CD4-positive, alpha-beta T cell treated with Interferon gamma for 1 hour (primary cell): ENCODE measurements around the gene USP34.
"Not testable (repeated sequence)": the region's sequence is repeated elsewhere in the genome, so short reads cannot be mapped to it uniquely, and the experiment has no call there.

Source experiments
- DNase-seq: peaks from one replicate; pipeline ENCODE4 v3.0.0-alpha.2; 2020

USP34 gene

DNA sequence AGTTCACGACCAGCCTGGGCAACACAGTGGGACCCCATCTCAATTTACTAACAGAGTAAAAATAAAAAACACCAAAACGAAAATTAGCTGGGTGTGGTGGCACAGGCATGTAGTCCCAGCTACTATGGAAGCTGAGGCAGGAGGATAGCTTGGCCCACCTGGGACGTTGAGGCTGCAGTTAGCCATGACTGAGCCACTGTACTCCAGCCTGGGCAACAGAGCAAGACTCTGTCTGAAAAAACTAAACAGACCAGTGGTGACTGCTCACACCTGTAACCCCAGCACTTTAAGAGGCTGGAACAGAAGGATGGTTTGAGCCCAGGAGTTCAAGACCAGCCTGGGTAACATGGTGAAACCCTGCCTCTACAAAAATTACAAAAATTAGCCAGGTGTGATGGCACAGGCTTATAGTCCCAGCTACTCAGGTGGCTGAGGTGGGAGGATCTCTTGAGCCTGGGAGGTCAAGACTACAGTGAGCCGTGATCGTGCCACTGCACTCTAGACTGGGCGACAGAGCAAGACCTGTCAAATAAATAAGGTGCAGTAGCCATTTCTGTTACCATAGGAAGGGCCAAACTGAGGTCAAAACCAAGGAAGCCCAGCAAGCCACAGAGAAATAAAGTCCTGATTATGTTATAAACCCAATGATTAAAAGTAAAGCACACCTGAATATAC lies 14.0 kb downstream of the USP34 start:
- no peak for DNase-seq

DNA sequence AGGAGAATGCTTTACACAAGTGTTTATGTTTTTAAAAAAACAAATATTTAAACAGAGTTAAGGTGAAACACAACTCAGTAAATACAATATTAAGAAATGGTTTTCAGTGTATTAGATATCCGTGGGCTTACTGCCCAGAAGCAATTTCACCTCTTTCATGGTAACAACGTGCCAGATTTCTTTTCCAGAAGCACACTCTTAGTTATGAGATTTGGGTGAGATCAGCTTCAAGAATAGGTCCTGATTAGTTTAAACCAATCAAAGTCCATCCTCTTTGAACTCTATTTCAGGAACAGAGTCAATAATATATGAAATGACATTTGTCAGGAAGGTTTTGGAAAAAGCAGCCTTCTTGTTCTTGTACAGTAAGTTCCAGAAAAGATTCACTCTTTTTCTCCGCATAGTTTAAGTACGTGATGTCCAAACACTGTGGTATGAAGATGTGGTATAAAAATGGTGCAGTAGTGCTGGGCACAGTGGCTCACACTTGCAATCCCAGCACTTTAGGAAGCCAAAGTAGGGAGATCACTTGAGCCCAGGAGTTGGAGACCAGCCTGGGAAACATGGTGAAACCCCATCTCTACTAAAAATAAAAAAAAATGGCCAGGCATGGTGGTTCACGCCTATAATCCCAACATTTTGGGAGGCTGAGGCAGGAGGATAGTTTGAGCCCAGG lies 14.7 kb downstream of the USP34 start:
- DNase-seq: no peak

DNA sequence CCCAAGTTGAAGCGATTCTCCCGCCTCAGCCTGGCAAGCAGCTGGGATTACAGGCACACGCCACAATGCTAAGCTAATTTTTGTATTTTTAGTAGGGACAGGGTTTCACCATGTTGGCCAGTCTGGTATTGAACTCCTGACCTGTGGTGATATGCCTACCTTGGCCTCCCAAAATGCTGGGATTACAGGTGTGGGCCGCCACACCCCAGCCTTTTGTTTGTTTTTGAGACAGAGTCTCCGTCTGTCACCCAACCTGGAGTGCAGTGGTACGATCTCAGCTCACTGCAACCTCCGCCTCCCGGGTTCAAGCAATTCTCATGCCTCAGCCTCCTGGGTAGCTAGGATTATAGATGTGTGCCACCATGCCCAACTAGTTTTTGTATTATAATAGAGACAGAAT lies 15.9 kb downstream of the USP34 start:
- not testable (repeated sequence) for DNase-seq

DNA sequence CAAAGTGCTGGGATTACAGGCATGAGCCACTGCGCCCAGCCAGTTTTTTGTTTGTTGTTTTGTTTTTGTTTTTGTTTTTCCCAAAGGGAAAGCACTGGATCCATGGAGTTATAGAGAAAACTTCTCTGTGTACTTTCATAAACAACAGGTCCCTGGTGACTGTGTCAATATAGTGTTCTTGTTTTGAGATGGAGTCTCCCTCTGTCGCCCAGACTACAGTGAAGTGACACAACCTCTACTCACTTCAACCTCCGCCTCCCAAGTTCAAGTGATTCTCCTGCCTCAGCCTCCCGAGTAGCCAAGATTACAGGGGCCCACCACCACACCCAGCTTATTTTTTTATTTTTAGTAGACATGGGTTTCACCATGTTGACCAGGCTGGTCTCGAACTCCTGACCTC lies 16.5 kb downstream of the USP34 start:
- DNase-seq: no peak

DNA sequence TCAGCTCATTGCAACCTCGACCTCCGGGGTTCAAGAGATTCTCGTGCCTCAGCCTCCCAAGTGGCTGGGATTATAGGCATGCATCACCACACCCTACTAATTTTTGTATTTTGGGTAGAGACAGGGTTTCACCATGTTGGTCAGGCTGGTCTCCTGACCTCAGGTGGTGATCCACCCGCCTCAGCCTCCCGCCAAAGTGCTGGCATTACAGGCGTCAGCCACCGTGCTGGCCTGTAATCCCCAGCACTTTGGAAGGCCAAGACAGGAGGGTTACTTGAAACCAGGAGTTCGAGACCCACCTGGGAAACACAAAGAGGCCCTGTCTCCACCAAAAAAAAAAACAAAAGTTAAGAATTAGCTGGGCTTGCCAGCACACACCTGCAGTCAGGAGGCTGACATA lies 18.5 kb downstream of the USP34 start:
- no peak for DNase-seq

DNA sequence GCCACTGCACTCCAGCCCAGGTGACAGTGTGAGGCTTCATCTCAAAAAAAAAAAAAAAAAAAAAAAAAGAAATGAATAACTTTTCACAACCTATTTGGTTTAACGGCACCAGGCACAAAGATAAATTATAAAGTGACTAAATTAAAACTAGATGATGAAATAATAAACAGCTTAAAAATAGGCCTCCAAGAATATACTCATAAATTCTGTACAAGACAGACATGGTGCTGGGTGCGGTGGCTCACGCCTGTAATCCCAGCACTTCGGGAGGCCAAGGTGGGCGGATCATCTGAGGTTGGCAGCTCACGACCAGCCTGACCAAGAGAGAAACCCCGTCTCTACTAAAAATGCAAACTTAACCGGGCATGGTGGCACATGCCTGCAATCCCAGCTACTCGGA lies 19.7 kb downstream of the USP34 start:
- no peak for DNase-seq

DNA sequence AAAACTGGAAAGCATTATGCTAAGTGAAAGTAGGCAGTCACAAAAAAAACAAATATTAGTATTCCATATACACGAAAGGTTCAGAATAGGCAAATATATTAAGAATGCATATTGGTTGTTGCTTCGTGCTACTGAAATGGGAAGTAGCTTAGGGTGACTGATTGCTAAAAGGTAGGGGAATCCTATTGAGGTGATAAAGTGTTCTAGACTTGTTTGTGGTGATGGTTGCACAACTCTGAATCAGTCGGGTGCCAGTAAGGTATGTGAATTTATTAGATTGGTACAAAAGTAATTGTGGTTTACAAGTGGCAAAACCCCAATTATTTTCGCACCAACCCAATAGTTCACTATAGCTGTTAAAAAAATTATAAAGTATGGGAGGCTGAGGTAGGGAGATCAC lies 20.7 kb downstream of the USP34 start:
- no peak for DNase-seq

DNA sequence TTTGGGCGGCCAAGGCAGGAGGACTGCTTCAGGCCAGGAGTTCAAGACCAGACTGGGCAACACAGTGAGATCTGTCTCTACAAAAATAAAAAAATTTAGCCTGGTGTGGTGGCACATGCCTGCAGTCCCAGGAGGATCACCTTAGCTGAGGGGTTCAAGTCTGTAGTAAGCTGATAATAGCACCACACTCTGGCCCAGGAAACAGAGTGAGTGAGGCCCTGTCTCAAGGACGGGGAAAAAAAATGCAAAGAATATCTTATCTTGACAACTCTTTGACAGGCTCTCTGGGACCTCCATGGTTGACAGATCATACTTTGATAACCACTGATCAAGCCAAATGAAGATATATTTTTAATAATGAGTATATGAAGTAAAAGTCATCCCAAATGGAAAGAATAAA lies 22.7 kb downstream of the USP34 start:
- DNase-seq: no peak

DNA sequence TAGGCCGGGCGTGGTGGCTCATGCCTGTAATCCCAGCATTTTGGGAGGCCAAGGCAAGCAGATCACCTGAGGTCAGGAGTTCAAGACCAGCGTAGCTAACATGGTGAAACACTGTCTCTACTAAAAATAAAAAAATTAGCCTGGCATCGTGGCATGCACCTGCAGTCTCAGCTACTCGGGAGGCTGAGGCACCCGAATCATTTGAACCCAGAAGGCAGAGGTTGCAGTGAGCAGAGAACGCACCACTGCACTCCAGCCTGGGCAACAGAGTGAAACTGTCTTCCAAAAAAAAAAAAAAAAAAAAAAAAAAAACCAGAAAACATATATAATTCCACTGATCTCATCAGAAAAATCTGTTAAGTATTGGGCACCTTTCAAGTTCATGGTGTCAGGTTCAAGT lies 23.9 kb downstream of the USP34 start:
- not testable (repeated sequence) for DNase-seq

DNA sequence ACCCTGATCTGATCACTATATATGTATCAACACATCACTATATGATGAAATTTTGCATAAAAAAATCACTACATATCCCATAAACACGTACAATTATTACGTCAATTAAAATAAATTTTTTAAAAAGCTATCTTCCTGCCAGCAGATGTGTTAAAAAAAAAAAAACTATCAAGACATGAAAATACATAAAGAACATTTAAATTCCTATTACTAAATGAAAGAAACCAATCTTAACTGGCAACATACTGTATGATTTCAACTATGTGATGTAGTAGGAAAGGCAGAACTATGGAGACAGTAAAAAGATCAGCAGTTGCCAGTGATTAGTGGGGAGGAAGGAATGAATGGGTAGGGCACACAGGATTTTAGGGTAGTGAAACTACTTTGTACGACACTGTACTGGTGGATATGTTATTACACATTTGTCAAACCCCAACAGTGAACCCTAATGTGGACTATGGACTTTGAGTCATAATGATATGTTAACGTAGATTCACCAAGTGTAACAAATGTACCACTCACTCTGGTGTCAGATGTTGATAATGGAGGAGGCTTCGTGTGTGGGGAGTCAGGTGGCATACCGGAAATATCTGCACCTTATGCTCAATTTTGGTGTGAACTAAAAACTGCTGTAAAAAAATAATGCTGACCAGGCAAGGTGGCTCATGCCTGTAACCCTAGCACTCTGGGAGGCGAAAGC lies 27.4 kb downstream of the USP34 start:
- no peak for DNase-seq

DNA sequence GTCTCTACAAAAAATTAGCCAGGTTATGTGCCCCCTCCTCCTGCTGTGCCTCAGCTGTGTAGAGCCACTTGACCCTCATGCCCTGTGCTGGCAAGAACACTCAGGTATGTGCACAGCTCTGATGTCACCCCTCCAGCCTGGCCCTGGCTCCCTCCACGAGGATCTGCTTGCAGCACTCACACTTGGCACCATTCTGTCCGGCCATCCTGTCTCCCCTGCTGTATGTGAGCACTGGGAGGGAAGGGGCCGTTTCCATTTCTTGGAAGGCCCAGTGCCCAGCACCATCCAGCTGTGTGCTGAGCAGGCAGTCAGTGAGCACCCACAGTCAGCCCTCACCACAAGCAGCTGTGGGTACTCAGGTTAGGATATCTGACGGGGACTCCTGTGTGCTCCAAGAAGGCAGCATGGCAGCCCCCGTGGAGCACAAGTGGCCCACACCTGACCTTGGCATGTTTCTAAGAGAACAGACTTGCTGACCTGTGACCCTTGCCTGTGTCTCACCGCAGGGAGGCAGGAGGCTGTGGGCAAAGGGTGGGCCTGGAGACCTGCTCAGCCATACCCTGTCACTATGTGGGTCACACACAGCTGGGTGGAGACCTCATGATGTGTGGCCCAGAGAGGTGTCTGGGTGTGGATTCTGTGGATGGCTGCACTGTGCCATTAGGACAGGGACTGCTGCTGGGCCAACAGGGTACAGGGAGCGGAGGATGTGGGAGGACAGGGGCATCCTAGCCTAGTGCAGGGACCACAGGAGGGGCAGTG lies 31.5 kb downstream of the USP34 start:
- no peak for DNase-seq

DNA sequence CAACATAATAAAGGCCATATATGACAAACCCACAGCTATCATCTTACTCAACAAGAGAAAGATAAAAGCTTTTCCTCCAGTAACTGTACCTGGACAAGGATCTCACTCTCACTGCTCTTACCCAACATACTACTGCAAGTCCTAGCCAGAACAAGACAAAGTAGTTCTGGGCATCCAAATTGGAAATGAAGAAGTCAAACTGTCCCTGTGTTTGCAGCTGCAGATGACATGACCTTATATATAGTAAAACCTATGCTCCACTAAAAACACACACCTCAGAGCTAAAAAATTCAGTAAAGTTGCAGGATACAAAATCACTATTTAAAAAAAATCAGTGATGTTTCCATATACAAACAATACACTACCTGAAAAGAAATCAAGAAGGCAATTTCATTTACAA lies 32.2 kb downstream of the USP34 start:
- DNase-seq: no peak

DNA sequence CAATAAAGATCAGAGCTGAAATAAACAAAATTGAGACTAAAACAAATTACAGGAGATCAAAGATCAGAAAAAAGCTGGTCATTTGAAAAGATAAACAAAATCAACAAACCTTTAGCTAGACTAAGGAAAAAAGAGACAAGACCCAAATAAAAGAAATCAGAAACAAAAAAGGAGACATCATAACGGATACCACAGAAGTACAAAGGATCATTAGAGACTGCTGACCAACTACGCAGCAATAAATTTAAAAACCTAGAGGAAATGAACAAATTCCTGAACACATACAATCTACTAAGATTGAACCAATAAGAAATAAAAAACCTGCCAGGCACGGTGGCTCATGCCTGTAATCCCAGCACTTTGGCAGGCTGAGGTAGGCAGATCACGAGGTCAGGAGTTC lies 33.7 kb downstream of the USP34 start:
- no peak for DNase-seq

DNA sequence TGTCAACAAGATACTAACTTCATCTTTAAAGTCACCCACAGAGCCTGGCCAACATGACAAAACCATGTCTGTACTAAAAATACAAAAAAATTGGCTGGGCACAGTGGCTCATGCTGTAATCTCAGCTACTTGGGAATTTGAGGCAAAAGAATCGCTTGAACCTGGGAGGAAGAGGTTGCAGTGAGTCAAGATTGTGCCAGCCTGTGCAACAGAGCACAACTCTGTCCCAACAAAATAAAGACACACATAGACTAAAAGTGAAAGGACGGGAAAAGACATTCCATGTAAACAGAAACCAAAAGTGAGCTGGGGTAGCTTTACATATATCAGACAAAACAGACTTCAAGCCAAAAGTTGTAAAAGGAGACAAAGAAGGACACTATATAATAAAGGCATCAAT lies 34.8 kb downstream of the USP34 start:
- no peak for DNase-seq

DNA sequence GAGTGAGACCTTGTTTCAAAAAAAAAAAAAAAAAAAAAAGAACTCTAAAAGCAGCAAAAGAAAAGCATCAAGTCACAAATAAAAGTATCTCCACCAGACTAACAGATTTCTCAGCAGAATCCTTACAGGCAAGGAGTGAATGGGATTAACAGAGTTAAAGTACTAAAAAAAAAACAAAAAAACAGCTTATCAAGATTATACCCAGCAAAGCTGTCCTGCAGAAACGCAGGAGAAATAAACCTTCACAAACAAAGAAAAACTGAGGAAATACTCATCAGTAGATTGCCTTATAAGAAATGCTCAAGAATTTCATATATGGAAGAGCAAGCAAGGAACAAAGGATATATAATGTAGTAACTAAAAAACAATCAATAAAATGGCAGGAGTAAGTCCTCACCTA lies 35.6 kb downstream of the USP34 start:
- no peak for DNase-seq

DNA sequence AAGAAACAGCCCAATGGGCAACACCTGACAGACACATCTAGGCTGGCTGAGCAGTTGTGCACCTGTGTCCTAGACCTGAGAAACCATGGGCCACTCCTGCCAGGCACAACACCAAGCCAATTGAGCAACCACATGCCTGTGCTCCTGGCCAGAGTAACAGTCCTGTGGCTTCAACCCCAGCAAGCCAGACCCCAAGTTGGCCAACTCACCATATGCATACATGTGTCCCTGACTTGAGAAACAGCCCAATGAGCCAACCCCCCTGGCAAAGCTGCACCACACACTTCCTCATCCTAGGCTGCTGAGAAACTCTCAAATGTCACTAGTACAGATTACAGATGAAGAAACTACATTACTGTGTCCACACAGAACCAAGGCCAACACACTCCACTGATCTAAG lies 36.6 kb downstream of the USP34 start:
- DNase-seq: peak; percentile 14

DNA sequence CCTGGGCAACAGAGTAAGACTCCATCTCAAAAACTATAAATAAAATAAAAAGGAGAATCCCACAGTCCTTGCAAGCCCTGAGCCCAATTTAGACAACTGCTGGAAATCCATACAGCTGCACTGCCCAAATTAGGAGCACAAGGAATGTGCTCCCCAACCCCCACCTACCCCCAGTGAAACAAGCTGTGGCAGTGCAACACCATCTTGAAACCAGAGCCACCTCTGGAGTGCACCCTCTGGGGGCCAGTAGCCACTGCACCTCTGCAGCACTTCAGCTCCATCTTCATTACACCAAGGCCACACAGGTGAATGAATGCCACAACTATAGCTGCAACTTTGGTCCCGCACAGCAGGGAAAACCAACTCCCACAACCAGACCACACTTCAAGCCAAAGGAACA lies 37.3 kb downstream of the USP34 start:
- no peak for DNase-seq

DNA sequence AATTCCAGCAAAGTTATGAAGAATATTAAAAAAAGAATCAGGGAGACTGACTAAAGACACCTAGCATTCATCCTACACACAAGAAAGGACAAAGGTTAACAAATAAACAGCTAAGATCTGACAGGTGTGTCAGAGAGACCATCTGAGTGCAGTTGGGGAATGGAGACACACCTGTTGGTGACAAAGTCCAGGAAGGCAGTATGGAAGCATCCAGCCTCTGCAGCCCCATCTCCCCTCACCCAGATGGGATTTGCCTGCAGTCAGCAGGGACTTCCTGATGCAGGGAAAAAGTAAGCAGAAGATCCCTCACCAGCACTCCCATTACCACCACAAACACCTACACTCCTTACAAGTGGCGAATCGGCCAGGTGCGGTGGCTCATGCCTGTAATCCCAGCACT lies 37.9 kb downstream of the USP34 start:
- DNase-seq: no peak

DNA sequence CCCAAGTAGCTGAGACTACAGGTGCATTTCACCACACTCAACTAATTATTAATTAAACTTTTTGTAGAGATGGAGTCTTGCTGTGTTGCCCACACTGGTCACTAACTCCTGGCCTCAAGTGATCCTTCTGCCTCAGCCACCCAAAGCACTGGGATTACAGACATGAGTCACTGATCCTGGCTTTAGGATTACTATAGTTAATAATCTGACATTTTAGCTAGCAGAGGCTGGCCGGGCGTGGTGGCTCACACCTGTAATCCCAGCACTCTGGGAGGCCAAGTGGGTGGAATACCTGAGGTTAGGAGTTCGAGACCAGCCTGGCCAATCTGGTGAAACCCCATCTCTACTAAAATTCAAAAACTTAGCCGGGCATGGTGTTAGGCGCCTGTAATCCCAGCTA lies 39.5 kb downstream of the USP34 start:
- no peak for DNase-seq

DNA sequence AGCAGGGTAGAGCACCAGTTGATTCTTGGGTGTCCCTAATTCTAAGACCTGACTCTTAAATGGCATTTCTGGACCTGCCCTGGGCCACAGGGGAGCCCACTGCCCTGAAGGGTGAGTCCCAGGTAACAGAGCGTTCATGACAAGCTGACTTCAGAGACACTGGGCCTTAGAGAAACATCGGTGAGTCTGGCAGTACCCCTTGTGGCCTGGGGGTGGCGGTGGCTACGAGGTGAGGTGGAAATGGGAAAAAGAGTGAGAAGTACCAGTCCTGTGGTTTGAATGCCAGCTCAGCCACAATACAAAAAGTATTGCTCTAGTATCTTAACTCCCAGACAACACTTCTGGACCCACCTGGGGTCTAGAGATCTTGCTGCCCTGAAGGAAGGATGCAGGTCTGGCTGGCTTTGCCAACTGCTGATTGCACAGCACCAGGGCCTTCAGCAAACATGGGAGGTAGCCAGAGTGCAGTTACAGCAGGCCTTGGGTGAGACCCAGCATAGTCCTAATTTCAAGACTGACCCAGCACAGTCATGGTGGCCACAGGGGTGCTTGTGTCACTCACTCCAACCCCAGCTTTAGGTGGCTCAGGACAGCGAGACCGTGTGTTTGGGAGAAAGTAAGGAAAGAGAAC lies 44.5 kb downstream of the USP34 start:
- DNase-seq: peak; percentile 78

DNA sequence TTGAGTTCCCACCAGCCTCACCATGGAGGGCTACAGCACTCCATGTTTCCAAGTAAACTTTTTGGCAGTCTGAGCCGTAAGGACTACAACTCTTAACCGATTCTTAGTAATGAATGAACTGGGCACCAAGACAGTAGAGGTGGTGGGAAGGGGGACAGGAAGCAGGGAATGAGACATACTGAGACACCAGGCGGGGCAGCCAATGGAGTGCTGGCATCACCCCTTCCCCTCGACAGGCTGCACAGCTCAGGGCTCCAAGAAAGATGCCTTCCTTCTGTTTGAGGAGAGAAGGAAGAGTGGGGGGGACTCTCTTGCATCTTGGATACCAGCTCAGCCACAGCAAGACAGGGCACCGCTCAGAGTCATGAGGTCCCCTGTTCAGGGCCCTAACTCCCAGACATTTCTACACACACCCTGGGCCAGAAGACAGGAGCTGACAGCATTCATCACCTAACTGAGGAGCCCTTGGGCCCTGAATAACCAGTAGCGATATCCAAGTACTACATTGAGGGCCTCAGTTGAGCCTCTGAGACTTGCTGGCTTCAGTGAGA lies 45.2 kb downstream of the USP34 start:
- no peak for DNase-seq

DNA sequence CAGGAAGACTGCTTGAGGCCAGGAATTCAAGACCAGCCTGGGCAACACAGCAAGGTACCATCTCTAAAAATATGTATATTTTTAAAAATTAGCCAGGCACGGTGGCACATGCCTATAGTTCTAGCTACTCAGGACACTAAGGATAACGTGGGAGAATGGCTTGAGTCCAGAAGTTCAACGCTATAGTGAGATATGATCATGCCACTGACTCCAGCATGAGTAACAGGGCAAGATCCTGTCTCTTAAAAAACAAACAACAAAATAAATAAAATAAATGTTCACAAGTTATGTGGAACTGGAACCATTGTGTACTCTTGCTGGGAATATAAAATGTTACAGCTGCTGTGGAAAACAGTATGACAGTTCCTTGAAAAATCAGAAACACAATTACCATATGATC lies 47.2 kb downstream of the USP34 start:
- no peak for DNase-seq

DNA sequence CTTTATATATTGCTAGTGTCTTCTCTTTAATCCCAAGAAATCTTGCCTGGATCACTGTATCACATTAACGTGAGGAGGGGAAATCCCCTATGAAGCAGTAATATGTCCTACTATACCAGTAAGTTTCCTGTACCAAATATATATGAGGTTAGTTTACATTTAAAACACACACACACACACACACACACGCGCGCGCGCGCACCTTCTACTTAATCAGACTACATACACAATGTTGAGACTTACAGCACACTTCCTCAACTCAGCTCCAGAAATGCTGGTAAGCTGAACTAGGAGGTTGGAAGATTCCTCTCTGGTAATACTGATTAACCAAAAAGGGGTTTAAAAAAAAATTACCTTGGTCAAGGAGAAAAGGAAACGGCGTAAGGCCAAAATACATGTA lies 49.3 kb downstream of the USP34 start:
- DNase-seq: no peak
